BE2C (cell line): ENCODE measurements around the gene ZHX3.
"Not testable (repeated sequence)": the region's sequence is repeated elsewhere in the genome, so short reads cannot be mapped to it uniquely, and the experiment has no call there.

Source experiments
- DNase-seq: peaks from one replicate; pipeline ENCODE4 v3.0.0-alpha.2; 2020
- H3K27me3 ChIP-seq: fragments of 250-450 bp; sonication (Bioruptor Pico); 2 replicates; pipeline ENCODE4 v1.5.1; 2020; ENCODE audit warnings: mild to moderate bottlenecking
- H3K36me3 ChIP-seq: fragments of 250-450 bp; sonication (Bioruptor Pico); 2 replicates; pipeline ENCODE4 v1.5.1; 2020; ENCODE audit warnings: mild to moderate bottlenecking
- H3K4me1 ChIP-seq: fragments of 250-450 bp; sonication (Bioruptor Pico); 2 replicates; pipeline ENCODE4 v1.5.1; 2020
- H3K4me3 ChIP-seq: 2 replicates; pipeline ENCODE4 v1.5.1; 2011; ENCODE audit warnings: low read depth, low read length
- H3K9me3 ChIP-seq: fragments of 250-450 bp; sonication (Bioruptor Pico); 2 replicates; pipeline ENCODE4 v1.5.1; 2020
- CTCF ChIP-seq: IDR thresholded peaks from 2 replicates; pipeline ENCODE4 v1.5.1; 2012; ENCODE audit warnings: mild to moderate bottlenecking, low read depth, low read length

Gene ZHX3

GRCh38 chr20:41247523-41248367 lies 69.8 kb downstream of the ZHX3 start:
- Histone ChIP-seq H3K36me3 (no peaks in the 10 kb centered on the region), H3K4me3 (no peak overlapping the region), H3K9me3 (no peaks in the 10 kb centered on the region), H3K27me3 (no peaks in the 10 kb centered on the region), H3K4me1 (no peaks in the 10 kb centered on the region)
- no peak for TF ChIP-seq CTCF
- no peak for DNase-seq

GRCh38 chr20:41245086-41245707 lies 72.3 kb downstream of the ZHX3 start:
- TF ChIP-seq CTCF: no peak
- no peak for DNase-seq
- no peaks in the 10 kb centered on the region; the same call in 1 of the 2 replicates for H3K9me3 ChIP-seq
- no peaks in the 10 kb centered on the region for H3K4me1 ChIP-seq
- H3K27me3 ChIP-seq: no peaks in the 10 kb centered on the region
- H3K4me3 ChIP-seq: no peak overlapping the region
- no peaks in the 10 kb centered on the region for H3K36me3 ChIP-seq

GRCh38 chr20:41242807-41243206 lies 74.7 kb downstream of the ZHX3 start:
- Histone ChIP-seq H3K36me3 (no peaks in the 10 kb centered on the region), H3K4me1 (no peaks in the 10 kb centered on the region), H3K4me3 (no peak overlapping the region), H3K27me3 (no peaks in the 10 kb centered on the region), H3K9me3 (no peaks in the 10 kb centered on the region; the same call in 1 of the 2 replicates)
- TF ChIP-seq CTCF: no peak
- no peak for DNase-seq

GRCh38 chr20:41242352-41242751 lies 75.2 kb downstream of the ZHX3 start:
- TF ChIP-seq CTCF: no peak
- Histone ChIP-seq H3K9me3 (no peaks in the 10 kb centered on the region; the same call in 1 of the 2 replicates), H3K4me3 (no peak overlapping the region), H3K27me3 (no peaks in the 10 kb centered on the region), H3K4me1 (no peaks in the 10 kb centered on the region), H3K36me3 (no peaks in the 10 kb centered on the region)
- no peak for DNase-seq

- H3K27me3 ChIP-seq, DNase-seq, H3K9me3 ChIP-seq, H3K36me3 ChIP-seq, H3K4me3 ChIP-seq, H3K4me1 ChIP-seq: not testable (repeated sequence)
Observed at GRCh38 chr20:41237233-41237632, 80.3 kb downstream of the ZHX3 start.

- H3K36me3 ChIP-seq, H3K4me1 ChIP-seq, DNase-seq, H3K27me3 ChIP-seq, H3K4me3 ChIP-seq, H3K9me3 ChIP-seq: not testable (repeated sequence)
Observed at GRCh38 chr20:41236818-41237217, 80.7 kb downstream of the ZHX3 start.

GRCh38 chr20:41234546-41234945 lies 83.0 kb downstream of the ZHX3 start:
- TF ChIP-seq CTCF: no peak
- Histone ChIP-seq H3K27me3 (no peaks in the 10 kb centered on the region), H3K36me3 (no peaks in the 10 kb centered on the region)

More at GRCh38 chr20:41234546-41234945, 83.0 kb downstream of the ZHX3 start:
- Histone ChIP-seq H3K9me3 (no peaks in the 10 kb centered on the region), H3K4me1 (peaks cover 6% of the 10 kb centered on the region), H3K4me3 (no peak overlapping the region)
- DNase-seq: no peak
